Tibial nerve (tissue), 3 donors: ENCODE data around the gene ELMO1.

Source experiments
- POLR2A ChIP-seq, 2 donors: fragments of 450-650 bp; IDR thresholded peaks; one replicate each; pipeline ENCODE4 v1.6.1; 2017; ENCODE audit warnings: antibody characterized with exemption in 2 of 2, mild to moderate bottlenecking in 2 of 2, moderate library complexity in 2 of 2
- TF ChIP-seq, protein P1 (sequence below), 5 experiments: fragments of 200-600 bp in 3 of 5; fragments of 450-650 bp in 2 of 5; sonication (generic) in 3 of 5; IDR thresholded peaks; one replicate each; pipeline ENCODE4 v1.5.1; 2016 to 2019; ENCODE audit warnings: antibody characterized with exemption in 5 of 5, mild to moderate bottlenecking in 3 of 5, moderate library complexity in 2 of 5

DNA sequence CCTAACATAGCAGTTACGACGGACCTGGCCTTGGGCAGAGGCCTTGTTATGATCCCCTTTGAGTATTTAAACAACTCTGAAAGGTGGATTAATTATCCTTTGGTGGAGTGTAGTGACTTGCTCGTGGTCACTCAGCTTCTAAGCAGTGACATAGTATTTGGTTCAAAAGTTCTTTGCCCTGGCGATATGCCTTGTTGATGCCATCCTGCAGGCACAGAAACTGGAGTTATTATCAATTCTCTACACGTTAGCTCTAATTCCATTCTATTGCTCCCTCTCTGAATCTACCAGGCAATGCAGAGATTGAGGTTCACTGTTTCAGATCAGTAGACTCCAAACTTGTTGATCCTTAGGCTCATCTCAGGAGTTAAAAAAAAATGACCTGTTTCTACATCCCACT lies 32.5 kb upstream of the ELMO1 start:
- TF ChIP-seq, protein P1, sequence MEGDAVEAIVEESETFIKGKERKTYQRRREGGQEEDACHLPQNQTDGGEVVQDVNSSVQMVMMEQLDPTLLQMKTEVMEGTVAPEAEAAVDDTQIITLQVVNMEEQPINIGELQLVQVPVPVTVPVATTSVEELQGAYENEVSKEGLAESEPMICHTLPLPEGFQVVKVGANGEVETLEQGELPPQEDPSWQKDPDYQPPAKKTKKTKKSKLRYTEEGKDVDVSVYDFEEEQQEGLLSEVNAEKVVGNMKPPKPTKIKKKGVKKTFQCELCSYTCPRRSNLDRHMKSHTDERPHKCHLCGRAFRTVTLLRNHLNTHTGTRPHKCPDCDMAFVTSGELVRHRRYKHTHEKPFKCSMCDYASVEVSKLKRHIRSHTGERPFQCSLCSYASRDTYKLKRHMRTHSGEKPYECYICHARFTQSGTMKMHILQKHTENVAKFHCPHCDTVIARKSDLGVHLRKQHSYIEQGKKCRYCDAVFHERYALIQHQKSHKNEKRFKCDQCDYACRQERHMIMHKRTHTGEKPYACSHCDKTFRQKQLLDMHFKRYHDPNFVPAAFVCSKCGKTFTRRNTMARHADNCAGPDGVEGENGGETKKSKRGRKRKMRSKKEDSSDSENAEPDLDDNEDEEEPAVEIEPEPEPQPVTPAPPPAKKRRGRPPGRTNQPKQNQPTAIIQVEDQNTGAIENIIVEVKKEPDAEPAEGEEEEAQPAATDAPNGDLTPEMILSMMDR (IDR thresholded peaks at IDR 0.05): no peak
- TF ChIP-seq POLR2A (IDR thresholded peaks at IDR 0.05): no peak
